ENCODE measurements around the gene ARL17B.
"Not testable (repeated sequence)": the region's sequence is repeated elsewhere in the genome, so short reads cannot be mapped to it uniquely, and the experiment has no call there.

The ARL17B gene

DNA sequence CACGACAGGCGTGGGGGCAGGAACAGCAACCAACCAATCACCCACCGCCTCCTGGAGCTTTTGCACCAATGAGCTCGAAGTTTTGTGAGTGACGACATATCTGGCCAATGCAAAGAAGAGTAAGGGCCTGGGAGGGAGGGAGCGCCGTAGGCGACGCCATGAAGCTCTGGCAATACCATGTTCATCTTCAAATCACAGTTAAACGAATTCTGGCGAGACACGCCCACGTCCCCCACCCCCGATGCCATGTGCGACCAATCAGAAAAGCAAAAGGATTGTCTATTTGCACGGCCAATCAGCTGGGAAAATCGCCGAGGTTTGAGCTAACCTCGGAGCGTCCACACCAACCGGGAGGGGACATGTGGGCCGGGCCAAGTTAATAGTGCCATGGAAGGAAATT lies at the start of gene ARL17B:
ARL17B (minus strand) TSS at position 12 of the 400 bp plus-strand sequence. CDS start 3,369 bp downstream, outside the sequence.
- not testable (repeated sequence) for H3K27ac ChIP-seq (ENCODE audit: low read depth, low read length); H3K9me3 ChIP-seq (ENCODE audit: control insufficient read depth in 5 of 5, low read length in 5 of 5)

GRCh38 chr17:46409864-46410263 lies 48.3 kb upstream of the ARL17B start:
- not testable (repeated sequence) for H3K4me3 ChIP-seq (ENCODE audit: low read depth in 1 of 5, low read length in 5 of 5); H3K9ac ChIP-seq (ENCODE audit: low read length in 5 of 5); H3K9me3 ChIP-seq (ENCODE audit: control insufficient read depth in 5 of 5, low read length in 5 of 5); H3K4me1 ChIP-seq (ENCODE audit: control insufficient read depth in 5 of 5, insufficient read depth in 5 of 5, low read length in 5 of 5); H3K27ac ChIP-seq (ENCODE audit: low read depth, low read length); H3K36me3 ChIP-seq (ENCODE audit: control insufficient read depth in 5 of 5, insufficient read depth in 5 of 5, low read length in 5 of 5); H3K27me3 ChIP-seq (ENCODE audit: control insufficient read depth in 5 of 5, insufficient read depth in 4 of 5, low read length in 5 of 5)

More for the DNA sequence above, at the start of gene ARL17B:
- not testable (repeated sequence) for H3K4me1 ChIP-seq (ENCODE audit: control insufficient read depth in 5 of 5, insufficient read depth in 5 of 5, low read length in 5 of 5); H3K9ac ChIP-seq (ENCODE audit: low read length in 5 of 5); H3K4me3 ChIP-seq (ENCODE audit: low read depth in 1 of 5, low read length in 5 of 5); H3K27me3 ChIP-seq (ENCODE audit: control insufficient read depth in 5 of 5, insufficient read depth in 4 of 5, low read length in 5 of 5); H3K36me3 ChIP-seq (ENCODE audit: control insufficient read depth in 5 of 5, insufficient read depth in 5 of 5, low read length in 5 of 5)

DNA sequence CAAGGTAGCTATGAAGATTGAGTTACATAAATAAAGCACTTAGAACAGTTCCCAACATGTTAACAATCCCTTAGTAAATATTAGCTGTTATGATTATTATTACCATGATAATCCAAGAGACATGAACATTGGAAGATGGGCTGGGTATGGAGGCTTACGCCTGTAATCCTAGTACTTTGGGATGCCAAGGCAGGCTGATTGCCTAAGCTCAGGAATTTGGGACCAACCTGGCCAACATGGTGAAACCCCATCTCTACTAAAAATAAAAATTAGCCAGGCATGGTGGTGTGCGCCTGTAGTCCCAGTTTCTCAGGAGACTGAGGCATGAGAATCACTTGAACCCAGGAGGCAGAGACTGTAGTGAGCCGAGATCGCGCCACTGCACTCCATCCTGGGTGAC lies 45.6 kb upstream of the ARL17B start:
- not testable (repeated sequence) for H3K27ac ChIP-seq (ENCODE audit: low read depth, low read length); H3K9ac ChIP-seq (ENCODE audit: low read length in 5 of 5)

GRCh38 chr17:46401033-46401787 lies 39.6 kb upstream of the ARL17B start:
- not testable (repeated sequence) for H3K9me3 ChIP-seq (ENCODE audit: control insufficient read depth in 5 of 5, low read length in 5 of 5); H3K27ac ChIP-seq (ENCODE audit: low read depth, low read length); H3K4me3 ChIP-seq (ENCODE audit: low read depth in 1 of 5, low read length in 5 of 5); H3K4me1 ChIP-seq (ENCODE audit: control insufficient read depth in 5 of 5, insufficient read depth in 5 of 5, low read length in 5 of 5); H3K36me3 ChIP-seq (ENCODE audit: control insufficient read depth in 5 of 5, insufficient read depth in 5 of 5, low read length in 5 of 5); H3K9ac ChIP-seq (ENCODE audit: low read length in 5 of 5); H3K27me3 ChIP-seq (ENCODE audit: control insufficient read depth in 5 of 5, insufficient read depth in 4 of 5, low read length in 5 of 5)

More for the DNA sequence above, 45.6 kb upstream of the ARL17B start:
- H3K9me3 ChIP-seq (ENCODE audit: control insufficient read depth in 5 of 5, low read length in 5 of 5); H3K4me3 ChIP-seq (ENCODE audit: low read depth in 1 of 5, low read length in 5 of 5); H3K27me3 ChIP-seq (ENCODE audit: control insufficient read depth in 5 of 5, insufficient read depth in 4 of 5, low read length in 5 of 5); H3K36me3 ChIP-seq (ENCODE audit: control insufficient read depth in 5 of 5, insufficient read depth in 5 of 5, low read length in 5 of 5); H3K4me1 ChIP-seq (ENCODE audit: control insufficient read depth in 5 of 5, insufficient read depth in 5 of 5, low read length in 5 of 5): not testable (repeated sequence)

- H3K9me3 ChIP-seq (ENCODE audit: control insufficient read depth in 5 of 5, low read length in 5 of 5): not testable (repeated sequence)
These were observed 39.0 kb upstream of the ARL17B start for GRCh38 chr17:46400543-46400942.

GRCh38 chr17:46399993-46400392 lies 38.4 kb upstream of the ARL17B start:
- not testable (repeated sequence) for H3K9me3 ChIP-seq (ENCODE audit: control insufficient read depth in 5 of 5, low read length in 5 of 5); H3K27me3 ChIP-seq (ENCODE audit: control insufficient read depth in 5 of 5, insufficient read depth in 4 of 5, low read length in 5 of 5); H3K4me3 ChIP-seq (ENCODE audit: low read depth in 1 of 5, low read length in 5 of 5); H3K36me3 ChIP-seq (ENCODE audit: control insufficient read depth in 5 of 5, insufficient read depth in 5 of 5, low read length in 5 of 5); H3K9ac ChIP-seq (ENCODE audit: low read length in 5 of 5); H3K4me1 ChIP-seq (ENCODE audit: control insufficient read depth in 5 of 5, insufficient read depth in 5 of 5, low read length in 5 of 5); H3K27ac ChIP-seq (ENCODE audit: low read depth, low read length)

More at GRCh38 chr17:46400543-46400942, 39.0 kb upstream of the ARL17B start:
- not testable (repeated sequence) for H3K4me1 ChIP-seq (ENCODE audit: control insufficient read depth in 5 of 5, insufficient read depth in 5 of 5, low read length in 5 of 5); H3K4me3 ChIP-seq (ENCODE audit: low read depth in 1 of 5, low read length in 5 of 5); H3K27me3 ChIP-seq (ENCODE audit: control insufficient read depth in 5 of 5, insufficient read depth in 4 of 5, low read length in 5 of 5); H3K9ac ChIP-seq (ENCODE audit: low read length in 5 of 5); H3K27ac ChIP-seq (ENCODE audit: low read depth, low read length); H3K36me3 ChIP-seq (ENCODE audit: control insufficient read depth in 5 of 5, insufficient read depth in 5 of 5, low read length in 5 of 5)

DNA sequence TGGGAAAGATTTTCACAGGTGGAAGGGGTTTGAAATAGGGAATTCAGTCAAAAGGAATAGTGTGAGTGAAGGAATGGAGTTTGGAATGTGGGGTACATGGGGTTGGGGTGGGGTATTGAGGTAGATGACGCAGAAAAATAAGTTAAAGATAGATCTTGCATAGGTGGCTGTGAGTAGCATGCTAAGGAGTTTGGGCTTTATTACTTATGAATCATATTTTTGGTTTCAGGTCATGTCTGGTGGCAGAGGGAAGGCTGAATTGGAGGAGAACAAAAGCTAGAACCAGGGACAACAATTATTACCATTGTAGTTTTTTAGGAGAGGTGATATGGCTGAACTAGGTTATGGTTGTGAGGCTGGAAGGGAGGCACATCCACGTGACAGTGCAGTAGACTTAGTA lies 34.7 kb upstream of the ARL17B start:
- not testable (repeated sequence) for H3K27ac ChIP-seq (ENCODE audit: low read depth, low read length); H3K4me1 ChIP-seq (ENCODE audit: control insufficient read depth in 5 of 5, insufficient read depth in 5 of 5, low read length in 5 of 5); H3K4me3 ChIP-seq (ENCODE audit: low read depth in 1 of 5, low read length in 5 of 5); H3K9me3 ChIP-seq (ENCODE audit: control insufficient read depth in 5 of 5, low read length in 5 of 5); H3K36me3 ChIP-seq (ENCODE audit: control insufficient read depth in 5 of 5, insufficient read depth in 5 of 5, low read length in 5 of 5); H3K27me3 ChIP-seq (ENCODE audit: control insufficient read depth in 5 of 5, insufficient read depth in 4 of 5, low read length in 5 of 5); H3K9ac ChIP-seq (ENCODE audit: low read length in 5 of 5)

- H3K36me3 ChIP-seq (ENCODE audit: control insufficient read depth in 5 of 5, insufficient read depth in 5 of 5, low read length in 5 of 5); H3K4me3 ChIP-seq (ENCODE audit: low read depth in 1 of 5, low read length in 5 of 5); H3K9ac ChIP-seq (ENCODE audit: low read length in 5 of 5); H3K27me3 ChIP-seq (ENCODE audit: control insufficient read depth in 5 of 5, insufficient read depth in 4 of 5, low read length in 5 of 5); H3K27ac ChIP-seq (ENCODE audit: low read depth, low read length); H3K4me1 ChIP-seq (ENCODE audit: control insufficient read depth in 5 of 5, insufficient read depth in 5 of 5, low read length in 5 of 5); H3K9me3 ChIP-seq (ENCODE audit: control insufficient read depth in 5 of 5, low read length in 5 of 5): not testable (repeated sequence)
These were observed 32.1 kb upstream of the ARL17B start for GRCh38 chr17:46393702-46394101.

DNA sequence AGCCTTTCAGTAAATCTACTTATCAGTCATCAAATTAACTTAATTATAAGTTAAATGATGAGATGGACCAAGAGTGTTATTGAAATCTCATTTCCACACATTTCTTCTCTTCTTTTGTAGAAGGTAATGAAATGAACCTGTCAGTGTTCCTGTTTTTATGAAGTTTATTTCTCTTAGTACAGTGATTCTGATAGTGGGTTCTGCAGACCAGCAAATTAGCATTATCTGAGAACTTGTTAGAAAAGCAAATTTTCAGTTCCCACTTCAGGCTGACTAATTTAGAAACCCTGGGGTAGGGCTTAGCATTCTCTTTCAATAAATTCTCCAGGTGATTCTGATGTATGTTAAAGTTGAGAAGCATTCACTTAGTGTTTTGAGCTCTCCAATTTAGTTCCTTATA lies 23.9 kb upstream of the ARL17B start:
- not testable (repeated sequence) for H3K27me3 ChIP-seq (ENCODE audit: control insufficient read depth in 5 of 5, insufficient read depth in 4 of 5, low read length in 5 of 5); H3K36me3 ChIP-seq (ENCODE audit: control insufficient read depth in 5 of 5, insufficient read depth in 5 of 5, low read length in 5 of 5); H3K9ac ChIP-seq (ENCODE audit: low read length in 5 of 5); H3K27ac ChIP-seq (ENCODE audit: low read depth, low read length); H3K4me1 ChIP-seq (ENCODE audit: control insufficient read depth in 5 of 5, insufficient read depth in 5 of 5, low read length in 5 of 5); H3K9me3 ChIP-seq (ENCODE audit: control insufficient read depth in 5 of 5, low read length in 5 of 5); H3K4me3 ChIP-seq (ENCODE audit: low read depth in 1 of 5, low read length in 5 of 5)

DNA sequence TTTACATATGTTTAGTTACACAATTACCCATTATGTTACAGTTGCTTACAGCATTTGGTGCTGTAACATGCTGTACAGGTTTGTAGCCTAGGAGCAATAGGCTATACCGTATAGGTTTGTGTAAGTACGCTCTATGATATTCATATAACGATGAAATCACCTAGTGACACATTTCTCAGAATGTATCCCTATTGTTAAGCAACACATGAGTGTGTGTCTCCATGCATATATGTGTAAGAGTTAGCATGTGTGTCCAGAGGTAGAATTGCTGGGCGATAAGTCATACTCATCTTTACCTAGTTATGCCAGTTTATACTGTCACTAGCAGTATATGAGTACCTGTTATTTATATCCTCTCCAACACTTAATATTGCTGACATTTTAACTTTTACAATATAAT lies 21.6 kb upstream of the ARL17B start:
- H3K9me3 ChIP-seq (ENCODE audit: control insufficient read depth in 5 of 5, low read length in 5 of 5); H3K36me3 ChIP-seq (ENCODE audit: control insufficient read depth in 5 of 5, insufficient read depth in 5 of 5, low read length in 5 of 5); H3K27me3 ChIP-seq (ENCODE audit: control insufficient read depth in 5 of 5, insufficient read depth in 4 of 5, low read length in 5 of 5); H3K9ac ChIP-seq (ENCODE audit: low read length in 5 of 5); H3K4me3 ChIP-seq (ENCODE audit: low read depth in 1 of 5, low read length in 5 of 5); H3K4me1 ChIP-seq (ENCODE audit: control insufficient read depth in 5 of 5, insufficient read depth in 5 of 5, low read length in 5 of 5); H3K27ac ChIP-seq (ENCODE audit: low read depth, low read length): not testable (repeated sequence)

DNA sequence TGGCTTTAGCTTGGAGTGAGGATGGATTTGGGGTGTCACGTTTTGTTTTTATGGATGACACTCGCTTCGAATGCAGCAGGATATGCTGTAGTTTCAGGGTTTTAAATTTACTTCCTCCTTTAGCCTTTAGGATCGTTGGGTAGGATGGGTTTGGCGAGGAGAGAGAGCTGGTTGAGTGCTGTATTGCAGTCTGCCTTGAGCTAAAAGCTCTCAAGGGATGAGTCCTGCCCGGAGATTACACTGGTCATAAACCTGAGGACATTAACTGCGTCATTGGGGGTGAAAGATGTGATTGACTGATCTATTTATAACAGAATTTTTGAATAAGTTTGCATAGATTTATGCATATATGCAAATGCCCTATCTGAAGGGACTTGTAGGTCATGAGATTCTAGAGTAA lies 11.9 kb upstream of the ARL17B start:
- H3K27ac ChIP-seq (ENCODE audit: low read depth, low read length); H3K9ac ChIP-seq (ENCODE audit: low read length in 5 of 5); H3K4me3 ChIP-seq (ENCODE audit: low read depth in 1 of 5, low read length in 5 of 5); H3K36me3 ChIP-seq (ENCODE audit: control insufficient read depth in 5 of 5, insufficient read depth in 5 of 5, low read length in 5 of 5); H3K27me3 ChIP-seq (ENCODE audit: control insufficient read depth in 5 of 5, insufficient read depth in 4 of 5, low read length in 5 of 5); H3K4me1 ChIP-seq (ENCODE audit: control insufficient read depth in 5 of 5, insufficient read depth in 5 of 5, low read length in 5 of 5); H3K9me3 ChIP-seq (ENCODE audit: control insufficient read depth in 5 of 5, low read length in 5 of 5): not testable (repeated sequence)
